T follicular helper cell (primary cell): Measurements from ENCODE around the gene CDC42SE1.

Experiments
- DNase-seq: peaks from one replicate; pipeline ENCODE4 v3.0.0-alpha.2; 2020; ENCODE audit warnings: low read depth

CDC42SE1 gene

GRCh38 chr1:151008244-151009205 lies 50.9 kb downstream of the CDC42SE1 start, which contains the start of gene PRUNE1:
PRUNE1 (plus strand) TSS chr1:151008449; CDS start chr1:151008633, 184 bp downstream.
- DNase-seq = peak; percentile 95

DNA sequence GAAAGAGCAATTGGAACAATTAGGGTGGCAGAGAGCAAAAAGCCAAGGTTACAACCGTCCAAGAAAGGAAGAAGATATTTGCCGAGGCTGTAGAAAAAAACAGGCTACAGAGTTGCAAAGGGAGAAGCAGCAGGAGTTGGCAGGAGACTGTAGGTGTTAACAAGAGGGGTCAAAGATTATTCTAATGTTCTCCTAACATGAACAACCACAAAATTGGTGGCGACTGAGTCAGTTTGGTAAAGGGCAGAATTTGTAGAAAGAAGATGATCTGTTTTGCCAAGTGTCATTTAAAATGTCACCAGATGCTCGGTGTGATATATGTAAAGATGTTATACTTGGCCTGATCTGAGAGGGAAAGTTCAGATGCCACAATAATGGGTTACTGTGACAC lies 51.6 kb downstream of the CDC42SE1 start:
- no peak for DNase-seq

- DNase-seq = no peak
These were observed 52.9 kb downstream of the CDC42SE1 start, which contains the start of gene MINDY1 for GRCh38 chr1:151006327-151007052. MINDY1 (minus strand) TSS chr1:151006902; CDS start chr1:151002617, 4,285 bp downstream.

DNA sequence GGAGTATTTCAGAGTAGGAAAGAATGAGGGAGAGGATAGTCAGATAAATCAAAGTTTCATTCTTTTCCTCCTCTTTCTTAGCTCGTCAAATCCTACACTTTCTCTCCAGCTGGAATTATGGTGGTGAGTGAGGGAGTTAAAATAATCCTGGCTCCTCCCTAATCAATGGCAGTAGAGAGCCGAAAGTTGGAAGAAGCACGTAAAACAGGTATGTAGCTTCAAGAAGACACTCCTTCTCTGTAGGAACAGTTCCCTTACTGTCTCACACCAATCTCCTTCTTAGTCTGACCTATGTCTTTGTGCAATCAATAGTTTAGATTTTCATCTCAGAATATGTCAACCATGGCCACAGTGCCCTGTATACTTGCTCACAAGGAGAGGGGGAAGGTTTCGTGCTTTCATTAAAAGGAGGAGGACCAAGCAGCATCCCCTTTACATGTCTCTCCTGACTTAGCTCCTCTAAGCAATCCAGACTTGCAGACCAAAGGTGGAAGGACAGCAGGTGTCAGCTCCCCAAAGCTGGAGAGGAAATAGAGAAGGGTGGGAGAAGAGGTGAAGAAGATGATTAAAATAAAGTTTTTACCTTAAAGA lies 53.6 kb downstream of the CDC42SE1 start:
- DNase-seq = no peak

- DNase-seq = no peak
These were observed 56.2 kb downstream of the CDC42SE1 start for GRCh38 chr1:151003180-151003579.

DNA sequence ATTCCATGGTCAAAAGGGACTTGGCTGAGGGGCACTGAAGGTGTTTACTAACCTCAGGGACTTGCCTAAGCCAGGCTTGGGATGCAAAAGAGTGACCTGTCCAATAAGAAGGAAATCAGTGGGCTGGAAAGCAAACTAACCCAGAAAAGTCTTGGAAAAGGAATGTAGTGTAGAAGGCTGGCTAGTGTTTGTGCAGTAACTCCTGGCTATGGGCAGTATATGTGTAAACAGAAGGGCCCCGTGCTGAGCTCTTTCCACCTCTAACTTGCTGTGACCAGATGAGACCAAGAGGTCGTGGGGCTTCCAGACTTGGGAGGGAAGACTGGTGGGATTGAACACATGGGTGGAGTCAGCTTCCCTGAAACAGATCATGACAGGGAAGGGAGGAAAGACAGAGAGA lies 56.8 kb downstream of the CDC42SE1 start:
- no peak for DNase-seq

DNA sequence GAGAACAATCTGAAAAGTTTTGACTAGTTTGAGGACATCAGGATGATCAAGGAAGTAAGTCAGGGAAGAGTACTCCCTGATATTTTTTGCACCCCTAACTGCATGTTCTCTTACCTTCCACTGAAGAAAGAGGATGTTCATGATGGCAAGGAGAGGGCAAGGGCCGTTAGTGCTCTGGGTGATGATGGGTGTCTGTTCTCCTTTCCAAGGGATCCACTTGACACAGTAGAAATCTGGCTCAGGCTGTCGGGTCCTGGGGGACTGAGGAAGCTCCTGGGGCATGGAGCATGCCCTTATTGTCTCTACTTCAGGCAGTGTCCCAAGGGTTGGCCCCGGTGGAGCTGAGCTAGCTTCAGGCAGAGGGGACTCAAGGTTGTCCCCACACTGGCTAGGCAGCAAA lies 57.4 kb downstream of the CDC42SE1 start:
- no peak for DNase-seq

- DNase-seq = no peak
These were observed 57.8 kb downstream of the CDC42SE1 start for GRCh38 chr1:151001602-151002001.
